Renal pelvis (tissue), 12 donors: ENCODE results near the gene ATF7IP2. TPM values are rescaled to one million over a fixed set of nuclear protein-coding genes. Genes with fewer than 3 reads are reported as not detected.
"Not testable (repeated sequence)": the region's sequence is repeated elsewhere in the genome, so short reads cannot be mapped to it uniquely, and the experiment has no call there.

Experiments
- DNase-seq: peaks from one replicate; pipeline ENCODE4 v3.0.0-alpha.2; 2013
- long read RNA-seq, 16 experiments: transcript quantifications; one replicate each; lab custom pipeline, GENCODE V29; 2026
- polyA plus RNA-seq, 3 donors: library from polyadenylated mRNA; unstranded; fragments of 120-200 nt; gene quantifications; one replicate each; pipeline ENCODE4 v1.2.1, GENCODE V29; 2013; ENCODE audit not compliant: insufficient read length in 3 of 3

ATF7IP2 gene
- 10 to 100 TPM; 16.9 to 25.4 (median 25.1) TPM for polyA plus RNA-seq
- long read RNA-seq, donor 1, transcript ATF7IP2-214 (3 exons, 576 nt), result major isoform, 7 of 76 reads
- long read RNA-seq, donor 1, partial matches to known transcripts, result 64 of 76 reads
- long read RNA-seq, donor 1, other reads (novel, unspliced or antisense), result 0 of 76 reads
- long read RNA-seq, donor 2, transcript ATF7IP2-214 (3 exons, 576 nt), result major isoform, 6 of 14 reads
- long read RNA-seq, donor 2, partial matches to known transcripts, result 0 of 14 reads
- long read RNA-seq, donor 2, other reads (novel, unspliced or antisense), result 0 of 14 reads
- long read RNA-seq, donor 3, partial matches to known transcripts, result 0 of 2 reads
- long read RNA-seq, donor 3, other reads (novel, unspliced or antisense), result 0 of 2 reads
- long read RNA-seq, donor 4, transcript ATF7IP2-214 (3 exons, 576 nt), result major isoform, 16 of 18 reads
- long read RNA-seq, donor 4, partial matches to known transcripts, result 0 of 18 reads
- long read RNA-seq, donor 4, other reads (novel, unspliced or antisense), result 0 of 18 reads
- long read RNA-seq, donor 5, partial matches to known transcripts, result 0 of 4 reads
- long read RNA-seq, donor 5, other reads (novel, unspliced or antisense), result 0 of 4 reads
- long read RNA-seq, donor 6, partial matches to known transcripts, result 8 of 18 reads
- long read RNA-seq, donor 6, other reads (novel, unspliced or antisense), result 0 of 18 reads
- long read RNA-seq, donor 7, transcript ATF7IP2-214 (3 exons, 576 nt), result major isoform, 9 of 13 reads
- long read RNA-seq, donor 7, partial matches to known transcripts, result 0 of 13 reads
- long read RNA-seq, donor 7, other reads (novel, unspliced or antisense), result 0 of 13 reads
- long read RNA-seq, donor 8, partial matches to known transcripts, result 0 of 1 reads
- long read RNA-seq, donor 8, other reads (novel, unspliced or antisense), result 0 of 1 reads
- long read RNA-seq, donor 9, transcript ATF7IP2-214 (3 exons, 576 nt), result major isoform, 8 of 9 reads
- long read RNA-seq, donor 9, partial matches to known transcripts, result 0 of 9 reads
- long read RNA-seq, donor 9, other reads (novel, unspliced or antisense), result 0 of 9 reads
- long read RNA-seq, donor 10, transcript ATF7IP2-214 (3 exons, 576 nt), result major isoform, 6 of 14 reads
- long read RNA-seq, donor 10, partial matches to known transcripts, result 7 of 14 reads
- long read RNA-seq, donor 10, other reads (novel, unspliced or antisense), result 0 of 14 reads
- long read RNA-seq, donor 11, transcript ATF7IP2-214 (3 exons, 576 nt), result major isoform, 6 of 9 reads
- long read RNA-seq, donor 11, partial matches to known transcripts, result 0 of 9 reads
- long read RNA-seq, donor 11, other reads (novel, unspliced or antisense), result 0 of 9 reads
- long read RNA-seq, donor 12, transcript ATF7IP2-214 (3 exons, 576 nt), result major isoform, 5 of 8 reads
- long read RNA-seq, donor 12, partial matches to known transcripts, result 0 of 8 reads
- long read RNA-seq, donor 12, other reads (novel, unspliced or antisense), result 0 of 8 reads
- long read RNA-seq, donor 13, partial matches to known transcripts, result 0 of 3 reads
- long read RNA-seq, donor 13, other reads (novel, unspliced or antisense), result 0 of 3 reads
- long read RNA-seq, donor 14, result 0 reads
- long read RNA-seq, donor 15, result 0 reads
- long read RNA-seq, donor 16, transcript ATF7IP2-214 (3 exons, 576 nt), result major isoform, 10 of 16 reads
- long read RNA-seq, donor 16, partial matches to known transcripts, result 0 of 16 reads
- long read RNA-seq, donor 16, other reads (novel, unspliced or antisense), result 0 of 16 reads

- peak; percentile 91 for DNase-seq
Measured at GRCh38 chr16:10385725-10386516, at the start of gene ATF7IP2. Gene ATF7IP2 (plus strand): TSS chr16:10386061. CDS start chr16:10430621, 44,560 bp downstream.

GRCh38 chr16:10338426-10338825 is 47.4 kb upstream of the ATF7IP2 start:
- no peak for DNase-seq

- DNase-seq, result no peak
Measured at GRCh38 chr16:10339777-10340732, 45.8 kb upstream of the ATF7IP2 start.

GRCh38 chr16:10343124-10343760 is 42.6 kb upstream of the ATF7IP2 start:
- no peak for DNase-seq

- not testable (repeated sequence) for DNase-seq
Measured at GRCh38 chr16:10344699-10345098, 41.2 kb upstream of the ATF7IP2 start.

GRCh38 chr16:10345629-10346028 is 40.2 kb upstream of the ATF7IP2 start:
- no peak for DNase-seq

GRCh38 chr16:10349851-10350250 is 36.0 kb upstream of the ATF7IP2 start:
- DNase-seq, result no peak

- DNase-seq, result no peak
Measured at GRCh38 chr16:10352262-10352661, 33.6 kb upstream of the ATF7IP2 start.

- no peak for DNase-seq
Measured at GRCh38 chr16:10355589-10355988, 30.3 kb upstream of the ATF7IP2 start.

GRCh38 chr16:10356870-10357842 is 28.7 kb upstream of the ATF7IP2 start:
- no peak for DNase-seq

- DNase-seq, result not testable (repeated sequence)
Measured at GRCh38 chr16:10361747-10362076, 24.1 kb upstream of the ATF7IP2 start.

GRCh38 chr16:10362077-10362863 is 23.6 kb upstream of the ATF7IP2 start:
- no peak for DNase-seq

GRCh38 chr16:10362864-10363197 is 23.0 kb upstream of the ATF7IP2 start:
- not testable (repeated sequence) for DNase-seq

GRCh38 chr16:10366619-10367018 is 19.2 kb upstream of the ATF7IP2 start:
- not testable (repeated sequence) for DNase-seq

- no peak for DNase-seq
Measured at GRCh38 chr16:10367616-10368188, 18.2 kb upstream of the ATF7IP2 start.

- DNase-seq, result peak; percentile 41
Measured at GRCh38 chr16:10368969-10369551, 16.8 kb upstream of the ATF7IP2 start.
